GM23248 (cell line): ENCODE measurements around the gene EGLN1. TPM values are rescaled to one million over a fixed set of nuclear protein-coding genes. Genes with fewer than 3 reads are reported as not detected.

Source experiments
- DNase-seq: peaks from one replicate; pipeline ENCODE4 v3.0.0-alpha.2; 2015
- H2AFZ ChIP-seq: fragments of 200-600 bp; sonication (generic); 2 replicates; pipeline ENCODE4 v1.6.1; 2016; ENCODE audit warnings: antibody characterized with exemption
- H3F3A ChIP-seq: fragments of 200-600 bp; sonication (generic); 2 replicates; pipeline ENCODE4 v1.6.1; 2016; ENCODE audit warnings: mild to moderate bottlenecking, antibody characterized with exemption, mixed run types; ENCODE audit not compliant: insufficient read depth
- H3K27ac ChIP-seq: fragments of 200-600 bp; sonication (generic); 2 replicates; pipeline ENCODE4 v1.5.1; 2016; ENCODE audit warnings: mild to moderate bottlenecking
- H3K27me3 ChIP-seq: fragments of 200-600 bp; sonication (generic); replicated peaks from 2 replicates; pipeline ENCODE4 v1.6.1; 2016; ENCODE audit warnings: mild to moderate bottlenecking; ENCODE audit not compliant: insufficient read depth
- H3K36me3 ChIP-seq: fragments of 200-600 bp; sonication (generic); 2 replicates; pipeline ENCODE4 v1.6.1; 2016; ENCODE audit warnings: low read depth, mild to moderate bottlenecking
- H3K4me1 ChIP-seq: fragments of 200-600 bp; sonication (generic); 2 replicates; pipeline ENCODE4 v1.6.1; 2016; ENCODE audit warnings: mild to moderate bottlenecking; ENCODE audit not compliant: insufficient read depth
- H3K4me2 ChIP-seq: fragments of 200-600 bp; sonication (generic); one replicate; pipeline ENCODE4 v1.6.1; 2016; ENCODE audit warnings: mild to moderate bottlenecking; ENCODE audit not compliant: unreplicated experiment
- H3K4me3 ChIP-seq: fragments of 200-600 bp; sonication (generic); 2 replicates; pipeline ENCODE4 v1.5.1; 2016; ENCODE audit warnings: mild to moderate bottlenecking
- H3K79me2 ChIP-seq: fragments of 200-600 bp; sonication (generic); 2 replicates; pipeline ENCODE4 v1.6.1; 2016; ENCODE audit warnings: mild to moderate bottlenecking; ENCODE audit not compliant: insufficient read depth
- H3K9ac ChIP-seq: fragments of 200-600 bp; sonication (generic); 2 replicates; pipeline ENCODE4 v1.6.1; 2016; ENCODE audit warnings: mild to moderate bottlenecking
- H3K9me2 ChIP-seq: fragments of 200-600 bp; sonication (generic); 2 replicates; pipeline ENCODE4 v1.6.1; 2016; ENCODE audit warnings: mixed run types, mild to moderate bottlenecking, moderate library complexity; ENCODE audit not compliant: insufficient read depth
- H3K9me3 ChIP-seq: fragments of 200-600 bp; sonication (generic); one replicate; pipeline ENCODE4 v1.6.1; 2017; ENCODE audit warnings: low read depth
- H4K20me1 ChIP-seq: fragments of 200-600 bp; sonication (generic); 2 replicates; pipeline ENCODE4 v1.6.0; 2016; ENCODE audit not compliant: insufficient read depth
- EZH2 ChIP-seq: fragments of 200-600 bp; sonication (generic); IDR thresholded peaks from 2 replicates; pipeline ENCODE4 v1.6.1; 2018; ENCODE audit warnings: antibody characterized with exemption, mild to moderate bottlenecking; ENCODE audit not compliant: insufficient read depth, poor library complexity, severe bottlenecking
- EZH2phosphoT487 ChIP-seq: fragments of 200-600 bp; sonication (generic); IDR thresholded peaks from 2 replicates; pipeline ENCODE4 v1.6.1; 2018; ENCODE audit warnings: antibody characterized with exemption, moderate library complexity, mild to moderate bottlenecking, low read depth; ENCODE audit not compliant: insufficient read depth
- WGBS, 2 experiments: methylation state at CpG; one replicate each; pipeline ENCODE4 v1.1.6; 2015 to 2017; ENCODE audit warnings: low lambda C conversion rate in 2 of 2, low coverage in 1 of 2; ENCODE audit errors: missing lambda C conversion rate in 2 of 2; 5-methylcytosine and 5-hydroxymethylcytosine counted together
- in situ Hi-C: fragments of 300-500 bp; cut with MboI; formaldehyde crosslinking; loops from 2 replicates; pipeline ENCODE4 v1.15.0; 2020
- polyA plus RNA-seq: library from polyadenylated mRNA; unstranded; fragments of >200 nt; fragmentation: Nextera tagmentation; extraction: Ambion mirVana; gene quantifications from 2 replicates; pipeline ENCODE4 v1.2.1, GENCODE V29; 2016
- total RNA-seq: library from RNA; depleted of rRNA; stranded (reverse); fragments of >200 nt; shearing (Covaris generic); gene quantifications from 2 replicates; pipeline ENCODE4 v1.2.3, GENCODE V29; 2014

Gene EGLN1
- total and polyA plus RNA-seq, 2 experiments from 2014 or later = 17.6 to 51.8 TPM

DNA sequence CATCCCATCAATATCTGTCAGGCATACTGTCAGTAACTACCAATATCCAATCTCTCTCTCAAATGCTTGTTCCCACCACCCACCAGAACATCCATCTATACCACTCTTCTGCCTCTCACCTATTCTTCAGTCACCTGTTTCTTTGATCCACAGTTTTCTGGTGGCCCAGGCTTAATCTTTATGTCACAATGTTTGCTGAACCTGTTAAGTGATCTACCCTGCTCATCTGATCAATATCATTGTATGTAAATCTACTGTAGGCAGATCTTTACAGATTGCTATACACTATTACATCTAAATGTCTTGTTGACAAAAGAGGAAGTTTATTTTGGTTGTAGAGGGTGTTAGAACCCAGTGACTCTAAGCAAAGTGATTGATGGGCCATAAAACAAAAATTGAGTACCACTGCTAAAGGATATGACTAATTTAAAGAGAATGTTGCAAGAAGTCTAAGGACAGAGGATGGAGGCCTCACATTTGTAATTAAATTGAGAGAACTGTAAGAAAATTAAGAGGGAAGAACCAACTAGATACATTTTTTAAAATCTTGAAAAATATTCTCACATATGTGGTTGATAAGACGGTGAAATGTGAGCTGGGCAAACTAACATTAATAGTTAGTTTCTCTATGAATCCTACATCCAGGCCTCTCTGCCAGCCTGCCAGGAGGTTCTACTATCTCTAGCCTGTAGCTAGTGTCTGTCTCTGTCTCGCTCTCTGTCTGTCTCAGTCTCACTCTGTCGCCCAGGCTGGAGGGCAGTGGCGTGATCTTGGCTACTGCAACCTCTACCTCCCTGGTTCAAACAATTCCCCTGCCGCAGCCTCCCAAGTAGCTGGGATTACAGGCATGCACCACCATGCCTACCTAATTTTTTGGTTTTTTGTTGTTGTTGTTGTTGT lies 34.1 kb downstream of the EGLN1 start:
- H3K9me3 ChIP-seq = no peaks in the 10 kb centered on the region
- H3F3A ChIP-seq = peaks cover 15% of the 10 kb centered on the region; the same call in 1 of the 2 replicates
- WGBS, 2 experiments = 77 to 80% methylated on average over 5 of the region's 5 CpGs
- H3K27ac ChIP-seq = peak overlapping the region; percentile 9; the same call in 1 of the 2 replicates
- H3K4me2 ChIP-seq = peak overlapping the region; percentile 45
- H3K36me3 ChIP-seq = no peaks in the 10 kb centered on the region
- no peaks in the 10 kb centered on the region for H3K9me2 ChIP-seq
- peaks cover 21% of the 10 kb centered on the region for H4K20me1 ChIP-seq
- peaks cover 100% of the 10 kb centered on the region for H3K79me2 ChIP-seq
- in situ Hi-C loops = no loop called here
- no peak overlapping the region for H2AFZ ChIP-seq
- peaks cover 35% of the 10 kb centered on the region for H3K4me1 ChIP-seq
- no peak overlapping the region for H3K9ac ChIP-seq
- H3K27me3 ChIP-seq = no peaks in the 10 kb centered on the region
- DNase-seq = peak; percentile 43
- no peak overlapping the region for H3K4me3 ChIP-seq
- no peak for TF ChIP-seq EZH2phosphoT487

DNA sequence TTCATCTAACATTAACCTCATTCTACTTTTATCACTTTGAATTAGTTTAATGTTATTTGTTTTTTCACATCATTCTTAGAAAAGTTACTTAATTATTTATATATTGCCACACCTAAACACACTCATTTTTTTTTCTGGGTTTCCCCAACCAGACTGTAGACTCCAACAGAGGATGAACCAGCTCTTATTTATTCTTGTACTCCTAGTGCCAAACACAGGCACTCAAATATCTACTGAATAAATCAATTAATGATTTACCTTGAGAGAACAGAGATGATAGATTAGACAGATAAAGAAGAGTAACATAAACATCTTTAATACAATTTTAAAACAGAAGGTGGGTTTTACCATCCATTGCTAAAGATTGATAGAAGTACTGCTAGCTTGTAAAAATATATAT lies 35.6 kb downstream of the EGLN1 start:
- no peak overlapping the region for H3K4me3 ChIP-seq
- DNase-seq = no peak
- H2AFZ ChIP-seq = no peak overlapping the region
- H3K4me1 ChIP-seq = peaks cover 30% of the 10 kb centered on the region
- peaks cover 26% of the 10 kb centered on the region for H4K20me1 ChIP-seq
- H3K4me2 ChIP-seq = no peak overlapping the region
- H3F3A ChIP-seq = peaks cover 10% of the 10 kb centered on the region; the same call in 1 of the 2 replicates
- H3K36me3 ChIP-seq = no peaks in the 10 kb centered on the region
- H3K9ac ChIP-seq = no peak overlapping the region
- TF ChIP-seq EZH2 (no peak), EZH2phosphoT487 (no peak)
- no peaks in the 10 kb centered on the region for H3K27me3 ChIP-seq
- no peaks in the 10 kb centered on the region for H3K9me2 ChIP-seq
- in situ Hi-C loops = no loop called here
- no peaks in the 10 kb centered on the region for H3K9me3 ChIP-seq
- H3K27ac ChIP-seq = no peak overlapping the region
- peaks cover 100% of the 10 kb centered on the region for H3K79me2 ChIP-seq

DNA sequence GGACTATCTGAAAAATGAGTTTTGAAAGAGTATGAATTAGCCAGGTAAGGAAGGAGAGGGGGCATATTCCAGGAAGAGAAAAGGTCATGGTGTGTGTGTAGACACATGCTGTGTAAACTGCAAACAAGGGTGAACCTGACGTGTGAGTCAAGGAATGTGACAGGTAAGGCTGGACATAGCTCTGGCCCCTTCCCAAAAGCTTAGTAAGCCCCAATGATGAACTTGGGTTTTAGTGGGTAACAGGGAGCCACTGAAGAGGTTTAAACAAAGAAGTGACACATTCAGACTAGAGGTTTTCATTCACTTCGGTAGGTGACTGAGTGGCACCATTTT lies 36.7 kb downstream of the EGLN1 start:
- Histone ChIP-seq H3K4me3 (no peak overlapping the region), H3F3A (peaks cover 8% of the 10 kb centered on the region; the same call in 1 of the 2 replicates), H3K9me2 (no peaks in the 10 kb centered on the region), H4K20me1 (peaks cover 28% of the 10 kb centered on the region), H3K27me3 (no peaks in the 10 kb centered on the region), H3K79me2 (peaks cover 100% of the 10 kb centered on the region), H3K9me3 (no peaks in the 10 kb centered on the region), H3K27ac (no peak overlapping the region), H3K4me2 (no peak overlapping the region), H3K9ac (no peak overlapping the region), H3K36me3 (no peaks in the 10 kb centered on the region), H3K4me1 (peaks cover 27% of the 10 kb centered on the region), H2AFZ (no peak overlapping the region)
- 94 to 100% methylated on average over 2 of the region's 2 CpGs for WGBS, 2 experiments
- in situ Hi-C loops = no loop called here
- no peak for DNase-seq
- no peak for TF ChIP-seq EZH2phosphoT487

DNA sequence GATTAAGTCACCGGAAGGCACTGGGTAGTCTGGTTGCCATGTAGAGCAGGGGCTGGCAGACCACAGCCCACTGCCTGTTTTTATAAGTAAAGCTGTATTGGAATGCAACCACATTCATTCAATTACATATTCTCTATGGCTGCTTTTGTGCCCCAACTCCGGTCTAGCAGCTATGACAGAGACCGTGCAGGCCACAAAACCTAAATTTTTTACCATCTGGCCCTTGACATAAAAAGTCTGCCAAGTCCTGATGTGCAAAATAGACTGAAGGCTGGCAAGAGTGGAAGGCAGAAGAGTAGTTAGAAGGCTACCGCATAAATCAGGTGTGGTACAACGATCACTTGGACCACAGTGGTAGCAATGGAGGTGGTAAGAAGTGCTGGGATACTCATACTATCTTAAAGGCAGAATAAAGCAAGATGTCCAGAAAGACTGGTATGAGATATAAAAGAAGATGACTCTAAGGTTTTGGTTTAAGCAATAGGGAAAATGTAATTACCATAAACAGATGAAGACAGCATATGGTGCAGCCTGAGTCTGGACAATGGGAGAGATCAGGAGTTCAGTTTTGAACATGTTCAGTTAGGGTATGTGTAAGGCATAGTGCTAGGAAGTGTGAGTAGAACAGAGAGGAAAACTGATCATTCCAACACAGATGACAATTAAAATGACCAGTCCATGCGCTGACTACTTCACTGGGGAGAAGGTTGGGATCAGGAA lies 37.2 kb downstream of the EGLN1 start:
- Histone ChIP-seq H3K4me1 (peaks cover 22% of the 10 kb centered on the region), H3K27me3 (no peaks in the 10 kb centered on the region), H3K4me2 (no peak overlapping the region), H3K9me2 (no peaks in the 10 kb centered on the region), H3K27ac (no peak overlapping the region), H4K20me1 (peaks cover 28% of the 10 kb centered on the region), H2AFZ (no peak overlapping the region), H3K36me3 (no peaks in the 10 kb centered on the region), H3K9me3 (no peaks in the 10 kb centered on the region), H3K9ac (no peak overlapping the region), H3F3A (peaks cover 5% of the 10 kb centered on the region; the same call in 1 of the 2 replicates), H3K79me2 (peaks cover 100% of the 10 kb centered on the region), H3K4me3 (no peak overlapping the region)
- TF ChIP-seq EZH2phosphoT487 = no peak
- no peak for TF ChIP-seq EZH2
- DNase-seq = no peak
- 96% methylated on average over 6 of the region's 6 CpGs for WGBS, 2 experiments
- in situ Hi-C loops = no loop called here
